Activated naive CD4-positive, alpha-beta T cell treated with anti-CD3 and anti-CD28 coated beads, Interleukin-2, amount 10 ng/mL, durations not matched to agents 7 days and 5 days (primary cell): ENCODE data around the gene OR6N1.

ENCODE experiments used
- CTCF ChIA-PET: fragments of 350-600 bp; sonication (Branson Sonifier 250); formaldehyde crosslinking; loops from one replicate; lab custom pipeline; 2021; ENCODE audit warnings: antibody characterized with exemption; lab: Charles Lee
- DNase-seq: peaks from one replicate; pipeline ENCODE4 v3.0.0-alpha.2; 2020
- H3K27ac Mint-ChIP-seq: one replicate; pipeline ENCODE4 v1.8.0; 2021; ENCODE audit warnings: mild to moderate bottlenecking, moderate library complexity, mixed read lengths
- H3K27me3 Mint-ChIP-seq: one replicate; pipeline ENCODE4 v1.8.0; 2021; ENCODE audit warnings: mild to moderate bottlenecking, mixed read lengths
- H3K36me3 Mint-ChIP-seq: one replicate; pipeline ENCODE4 v1.8.0; 2021; ENCODE audit warnings: mixed read lengths
- H3K4me1 Mint-ChIP-seq: one replicate; pipeline ENCODE4 v1.8.0; 2021; ENCODE audit warnings: mixed read lengths
- H3K4me3 Mint-ChIP-seq: one replicate; pipeline ENCODE4 v1.8.0; 2021; ENCODE audit warnings: mild to moderate bottlenecking, moderate library complexity, mixed read lengths
- H3K9me3 Mint-ChIP-seq: one replicate; pipeline ENCODE4 v1.8.0; 2021; ENCODE audit warnings: mixed read lengths

The OR6N1 gene

GRCh38 chr1:158720620-158721019, 51.4 kb downstream of the OR6N1 start, which contains the start of gene OR6K3:
Gene OR6K3 (minus strand): TSS chr1:158720720. CDS start chr1:158718115, 2,605 bp downstream.
- H3K9me3 Mint-ChIP-seq = no peaks in the 10 kb centered on the region
- CTCF ChIA-PET = no interaction called here
- no peak within 1 kb of the TSS for H3K27ac Mint-ChIP-seq
- peaks cover 11% of the 10 kb centered on the region for H3K27me3 Mint-ChIP-seq
- H3K4me3 Mint-ChIP-seq = no peak within 1 kb of the TSS
- no peaks in the 10 kb centered on the region for H3K36me3 Mint-ChIP-seq
- DNase-seq = no peak
- no peaks in the 10 kb centered on the region for H3K4me1 Mint-ChIP-seq

DNA sequence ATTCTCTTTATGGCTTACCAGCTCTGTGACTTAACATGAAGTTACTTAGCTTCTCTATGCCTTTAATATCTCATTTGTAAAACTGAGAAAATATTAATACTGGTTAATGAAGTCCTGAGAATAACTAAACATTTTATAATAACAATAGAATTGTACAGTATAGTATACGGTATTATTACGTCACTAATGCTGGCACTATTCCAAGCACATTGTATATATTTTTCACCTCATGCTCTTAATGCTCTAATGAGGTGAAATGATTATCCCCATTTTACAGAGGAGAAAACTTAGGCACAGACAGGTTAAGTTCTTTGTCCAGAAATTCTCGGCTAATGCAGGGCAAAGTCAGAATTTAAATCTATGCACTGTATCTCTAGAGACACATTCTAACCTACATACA, 52.3 kb downstream of the OR6N1 start:
- H3K36me3 Mint-ChIP-seq = no peaks in the 10 kb centered on the region
- DNase-seq = no peak
- CTCF ChIA-PET = no interaction called here
- H3K9me3 Mint-ChIP-seq = no peaks in the 10 kb centered on the region
- no peak overlapping the region for H3K27ac Mint-ChIP-seq
- peaks cover 11% of the 10 kb centered on the region for H3K27me3 Mint-ChIP-seq
- no peak overlapping the region for H3K4me3 Mint-ChIP-seq
- H3K4me1 Mint-ChIP-seq = no peaks in the 10 kb centered on the region

GRCh38 chr1:158717344-158717743, 54.7 kb downstream of the OR6N1 start:
- CTCF ChIA-PET = no interaction called here
- H3K4me3 Mint-ChIP-seq = no peak overlapping the region
- no peak overlapping the region for H3K27ac Mint-ChIP-seq
- H3K36me3 Mint-ChIP-seq = no peaks in the 10 kb centered on the region
- no peaks in the 10 kb centered on the region for H3K4me1 Mint-ChIP-seq
- H3K27me3 Mint-ChIP-seq = peaks cover 4% of the 10 kb centered on the region
- DNase-seq = no peak
- no peaks in the 10 kb centered on the region for H3K9me3 Mint-ChIP-seq

DNA sequence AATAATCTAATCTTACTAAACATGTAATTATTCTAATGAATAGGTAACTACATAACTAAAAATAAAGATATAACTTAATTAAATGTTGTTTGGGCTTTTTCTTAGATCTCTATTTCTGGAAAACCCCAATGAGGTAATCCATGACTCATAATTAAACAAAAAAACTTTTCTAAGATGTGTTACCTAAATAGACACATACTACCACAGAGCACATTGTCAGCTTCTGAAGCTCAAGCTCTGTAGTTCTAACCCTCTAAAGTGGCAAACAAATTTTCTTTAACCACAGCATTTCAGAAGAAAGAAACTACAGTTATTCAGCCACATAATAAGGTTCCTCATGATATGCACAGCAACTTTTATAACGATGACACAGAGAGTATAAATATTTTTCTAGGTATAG, 55.7 kb downstream of the OR6N1 start:
- Mint-ChIP-seq H3K4me3 (no peak overlapping the region), H3K27me3 (peaks cover 4% of the 10 kb centered on the region), H3K27ac (no peak overlapping the region), H3K9me3 (no peaks in the 10 kb centered on the region), H3K36me3 (no peaks in the 10 kb centered on the region), H3K4me1 (no peaks in the 10 kb centered on the region)
- CTCF ChIA-PET = no interaction called here
- DNase-seq = no peak

DNA sequence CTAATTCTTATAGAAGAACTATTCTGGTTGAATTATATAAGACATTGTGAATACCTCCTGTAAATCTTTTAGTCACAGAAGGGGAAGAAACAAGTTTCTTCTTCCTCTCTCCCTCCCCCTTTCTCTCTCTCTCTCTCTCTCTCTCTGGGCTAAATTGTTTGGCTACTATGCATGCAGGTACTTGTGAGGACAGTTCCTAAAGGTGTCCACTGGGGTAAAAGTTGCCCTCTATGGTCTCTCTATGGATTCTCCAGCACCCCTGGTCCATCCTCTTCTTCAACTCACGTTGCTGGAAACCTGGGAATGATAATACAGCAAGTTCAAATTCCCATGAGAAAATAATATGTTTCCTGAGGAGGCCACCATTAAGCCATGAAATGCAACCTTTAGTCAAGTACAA, 57.2 kb downstream of the OR6N1 start:
- Mint-ChIP-seq H3K36me3 (no peaks in the 10 kb centered on the region), H3K9me3 (no peaks in the 10 kb centered on the region), H3K4me1 (no peaks in the 10 kb centered on the region), H3K27me3 (peaks cover 4% of the 10 kb centered on the region), H3K27ac (no peak overlapping the region), H3K4me3 (no peak overlapping the region)
- no peak for DNase-seq
- CTCF ChIA-PET = no interaction called here
